ENCODE measurements around the gene HNRNPF. TPM values are rescaled to one million over a fixed set of nuclear protein-coding genes. Genes with fewer than 3 reads are reported as not detected.

HNRNPF gene
- total and polyA plus RNA-seq, 4 donors = 64.5 to 150 (median 113) TPM

DNA sequence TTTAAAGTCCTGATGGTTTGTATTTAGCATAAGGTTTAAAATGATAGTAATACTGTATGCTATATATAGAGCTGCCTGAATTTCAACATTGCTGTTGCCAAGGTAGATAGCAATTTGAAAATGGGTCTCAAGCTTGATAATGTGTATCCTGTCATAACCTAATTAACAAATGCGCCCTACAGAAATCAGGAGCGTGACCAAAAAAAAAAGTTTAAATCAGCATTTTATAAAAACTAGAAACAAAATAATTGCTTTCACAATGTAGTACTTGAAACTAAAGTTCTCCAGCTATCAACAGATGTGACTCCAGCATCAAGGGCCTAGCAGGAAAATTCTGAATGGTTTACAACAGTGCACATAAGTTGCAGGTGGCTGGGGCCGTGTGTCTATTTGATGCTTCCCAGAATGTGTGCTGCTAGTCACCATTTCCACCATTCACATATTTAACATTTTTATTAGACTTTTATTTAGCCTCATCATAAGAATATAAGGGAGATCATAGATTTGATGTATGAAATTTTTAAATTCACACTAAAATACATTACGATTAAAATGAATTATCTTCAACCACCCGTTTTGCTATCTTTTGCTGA, 23.5 kb downstream of the HNRNPF start (continued):
- TF ChIP-seq ATF3 (IDR thresholded peaks at IDR 0.05) = no peak
- TF ChIP-seq, protein P1, sequence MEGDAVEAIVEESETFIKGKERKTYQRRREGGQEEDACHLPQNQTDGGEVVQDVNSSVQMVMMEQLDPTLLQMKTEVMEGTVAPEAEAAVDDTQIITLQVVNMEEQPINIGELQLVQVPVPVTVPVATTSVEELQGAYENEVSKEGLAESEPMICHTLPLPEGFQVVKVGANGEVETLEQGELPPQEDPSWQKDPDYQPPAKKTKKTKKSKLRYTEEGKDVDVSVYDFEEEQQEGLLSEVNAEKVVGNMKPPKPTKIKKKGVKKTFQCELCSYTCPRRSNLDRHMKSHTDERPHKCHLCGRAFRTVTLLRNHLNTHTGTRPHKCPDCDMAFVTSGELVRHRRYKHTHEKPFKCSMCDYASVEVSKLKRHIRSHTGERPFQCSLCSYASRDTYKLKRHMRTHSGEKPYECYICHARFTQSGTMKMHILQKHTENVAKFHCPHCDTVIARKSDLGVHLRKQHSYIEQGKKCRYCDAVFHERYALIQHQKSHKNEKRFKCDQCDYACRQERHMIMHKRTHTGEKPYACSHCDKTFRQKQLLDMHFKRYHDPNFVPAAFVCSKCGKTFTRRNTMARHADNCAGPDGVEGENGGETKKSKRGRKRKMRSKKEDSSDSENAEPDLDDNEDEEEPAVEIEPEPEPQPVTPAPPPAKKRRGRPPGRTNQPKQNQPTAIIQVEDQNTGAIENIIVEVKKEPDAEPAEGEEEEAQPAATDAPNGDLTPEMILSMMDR (IDR thresholded peaks at IDR 0.05; ENCODE audit: low read depth, low read length, missing input control) = no peak

- Histone ChIP-seq H3K4me3 (ENCODE audit: low read depth in 1 of 3, low read length in 3 of 3) (no peak overlapping the region), H3K36me3 (ENCODE audit: control insufficient read depth in 4 of 4, insufficient read depth in 3 of 4, low read depth in 1 of 4, low read length in 3 of 4) (peaks cover 13 to 41% (median 37%) of the 10 kb centered on the region in 4 donors), H3K27me3 (ENCODE audit: control insufficient read depth in 4 of 4, insufficient read depth in 4 of 4, low read length in 3 of 4) (no peaks in the 10 kb centered on the region), H3K4me1 (ENCODE audit: control insufficient read depth in 4 of 4, insufficient read depth in 4 of 4, low read length in 3 of 4) (no peaks in the 10 kb centered on the region), H3K9me3 (ENCODE audit: control insufficient read depth in 4 of 4, low read length in 3 of 4) (no peaks in the 10 kb centered on the region), H3K27ac (ENCODE audit: low read depth in 1 of 2, low read length in 2 of 2) (no peak overlapping the region), H3K9ac (ENCODE audit: low read depth in 1 of 2, low read length in 2 of 2) (no peak overlapping the region)
- no peak for DNase-seq (ENCODE audit: low spot score)
- TF ChIP-seq HNF4G (IDR thresholded peaks at IDR 0.05) (no peak), EGR1 (IDR thresholded peaks at IDR 0.05; ENCODE audit: low read depth in 2 of 2) (no peak), FOXA2 (IDR thresholded peaks at IDR 0.05) (no peak), REST (IDR thresholded peaks at IDR 0.05) (no peak), NR2F2 (IDR thresholded peaks at IDR 0.05) (no peak), RXRA (IDR thresholded peaks at IDR 0.05) (no peak), RAD21 (IDR thresholded peaks at IDR 0.05) (no peak), JUND (IDR thresholded peaks at IDR 0.05) (no peak), SP1 (IDR thresholded peaks at IDR 0.05) (no peak), GABPA (IDR thresholded peaks at IDR 0.05 in 1 of 2, conservative IDR thresholded peaks at IDR 0.05 in 1 of 2) (no peak), ATF3 (IDR thresholded peaks at IDR 0.05) (no peak), YY1 (IDR thresholded peaks at IDR 0.05) (no peak), TAF1 (conservative IDR thresholded peaks at IDR 0.05) (no peak), HNF4A (conservative IDR thresholded peaks at IDR 0.05) (no peak), FOXA1 (IDR thresholded peaks at IDR 0.05) (no peak)
- TF ChIP-seq, protein P1 (IDR thresholded peaks at IDR 0.05; ENCODE audit: low read depth, low read length, missing input control) = no peak
- TF ChIP-seq, protein P2, sequence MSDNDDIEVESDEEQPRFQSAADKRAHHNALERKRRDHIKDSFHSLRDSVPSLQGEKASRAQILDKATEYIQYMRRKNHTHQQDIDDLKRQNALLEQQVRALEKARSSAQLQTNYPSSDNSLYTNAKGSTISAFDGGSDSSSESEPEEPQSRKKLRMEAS (IDR thresholded peaks at IDR 0.05) = no peak
- TF ChIP-seq, protein P3, sequence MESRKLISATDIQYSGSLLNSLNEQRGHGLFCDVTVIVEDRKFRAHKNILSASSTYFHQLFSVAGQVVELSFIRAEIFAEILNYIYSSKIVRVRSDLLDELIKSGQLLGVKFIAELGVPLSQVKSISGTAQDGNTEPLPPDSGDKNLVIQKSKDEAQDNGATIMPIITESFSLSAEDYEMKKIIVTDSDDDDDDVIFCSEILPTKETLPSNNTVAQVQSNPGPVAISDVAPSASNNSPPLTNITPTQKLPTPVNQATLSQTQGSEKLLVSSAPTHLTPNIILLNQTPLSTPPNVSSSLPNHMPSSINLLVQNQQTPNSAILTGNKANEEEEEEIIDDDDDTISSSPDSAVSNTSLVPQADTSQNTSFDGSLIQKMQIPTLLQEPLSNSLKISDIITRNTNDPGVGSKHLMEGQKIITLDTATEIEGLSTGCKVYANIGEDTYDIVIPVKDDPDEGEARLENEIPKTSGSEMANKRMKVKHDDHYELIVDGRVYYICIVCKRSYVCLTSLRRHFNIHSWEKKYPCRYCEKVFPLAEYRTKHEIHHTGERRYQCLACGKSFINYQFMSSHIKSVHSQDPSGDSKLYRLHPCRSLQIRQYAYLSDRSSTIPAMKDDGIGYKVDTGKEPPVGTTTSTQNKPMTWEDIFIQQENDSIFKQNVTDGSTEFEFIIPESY (IDR thresholded peaks at IDR 0.05) = no peak
- WGBS = 87% methylated on average over 10 of the region's 10 CpGs
Observed at GRCh38 chr10:43384252-43385221, 24.4 kb downstream of the HNRNPF start.
